ENCODE results near the gene LELP1. TPM values are rescaled to one million over a fixed set of nuclear protein-coding genes. Genes with fewer than 3 reads are reported as not detected.

The LELP1 gene
- polyA plus RNA-seq, 1 of the 3 experiments (the other 2 are of a cell fraction): not detected

DNA sequence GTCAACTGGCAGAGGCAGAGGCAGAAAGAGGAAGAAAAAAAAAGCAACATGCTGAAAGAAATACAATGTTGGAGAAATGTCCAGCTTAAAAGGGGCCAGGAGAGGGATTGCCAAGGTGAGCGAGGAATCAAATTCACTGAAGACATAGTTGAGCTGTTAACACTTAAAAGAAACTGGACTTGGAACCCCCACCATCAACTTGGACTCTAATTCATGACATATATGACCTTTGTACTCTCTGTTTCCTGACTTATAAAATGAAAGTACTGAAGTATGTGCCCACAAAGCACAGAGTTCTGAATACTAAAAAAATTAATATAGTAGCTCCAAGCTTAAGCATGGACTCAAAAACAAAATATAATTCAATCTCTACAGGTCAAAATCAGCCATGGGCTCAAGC, 30.2 kb downstream of the LELP1 start:
- Histone ChIP-seq H3K9me2 (no peaks in the 10 kb centered on the region), H3F3A (replicated peaks; ENCODE audit: insufficient read depth) (no peaks in the 10 kb centered on the region), H3K9ac (no peak overlapping the region), H3K36me3 (replicated peaks in 1 of 2; ENCODE audit: control insufficient read depth in 1 of 2, insufficient read depth in 2 of 2, low read length in 1 of 2) (no peaks in the 10 kb centered on the region), H3K4me3 (ENCODE audit: low read depth in 2 of 2, low read length in 1 of 2) (no peak overlapping the region), H3K4me2 (no peak overlapping the region), H3K27ac (ENCODE audit: low read depth in 2 of 2, low read length in 1 of 2) (no peak overlapping the region), H3K9me3 (no peaks in the 10 kb centered on the region), H4K20me1 (ENCODE audit: insufficient read depth) (no peaks in the 10 kb centered on the region), H3K4me1 (ENCODE audit: control insufficient read depth in 1 of 2, insufficient read depth in 2 of 2, low read depth in 1 of 2, low read length in 1 of 2) (no peaks in the 10 kb centered on the region), H3K27me3 (ENCODE audit: insufficient read depth) (no peaks in the 10 kb centered on the region; the same call in 1 of the 2 replicates), H3K79me2 (ENCODE audit: insufficient read depth) (no peaks in the 10 kb centered on the region), H2AFZ (ENCODE audit: low read depth) (no peak overlapping the region)
- DNase-seq: no peak
- 0% methylated on average over 1 of the region's 1 CpG for WGBS (ENCODE audit: low lambda C conversion rate)
- TF ChIP-seq, protein P1, sequence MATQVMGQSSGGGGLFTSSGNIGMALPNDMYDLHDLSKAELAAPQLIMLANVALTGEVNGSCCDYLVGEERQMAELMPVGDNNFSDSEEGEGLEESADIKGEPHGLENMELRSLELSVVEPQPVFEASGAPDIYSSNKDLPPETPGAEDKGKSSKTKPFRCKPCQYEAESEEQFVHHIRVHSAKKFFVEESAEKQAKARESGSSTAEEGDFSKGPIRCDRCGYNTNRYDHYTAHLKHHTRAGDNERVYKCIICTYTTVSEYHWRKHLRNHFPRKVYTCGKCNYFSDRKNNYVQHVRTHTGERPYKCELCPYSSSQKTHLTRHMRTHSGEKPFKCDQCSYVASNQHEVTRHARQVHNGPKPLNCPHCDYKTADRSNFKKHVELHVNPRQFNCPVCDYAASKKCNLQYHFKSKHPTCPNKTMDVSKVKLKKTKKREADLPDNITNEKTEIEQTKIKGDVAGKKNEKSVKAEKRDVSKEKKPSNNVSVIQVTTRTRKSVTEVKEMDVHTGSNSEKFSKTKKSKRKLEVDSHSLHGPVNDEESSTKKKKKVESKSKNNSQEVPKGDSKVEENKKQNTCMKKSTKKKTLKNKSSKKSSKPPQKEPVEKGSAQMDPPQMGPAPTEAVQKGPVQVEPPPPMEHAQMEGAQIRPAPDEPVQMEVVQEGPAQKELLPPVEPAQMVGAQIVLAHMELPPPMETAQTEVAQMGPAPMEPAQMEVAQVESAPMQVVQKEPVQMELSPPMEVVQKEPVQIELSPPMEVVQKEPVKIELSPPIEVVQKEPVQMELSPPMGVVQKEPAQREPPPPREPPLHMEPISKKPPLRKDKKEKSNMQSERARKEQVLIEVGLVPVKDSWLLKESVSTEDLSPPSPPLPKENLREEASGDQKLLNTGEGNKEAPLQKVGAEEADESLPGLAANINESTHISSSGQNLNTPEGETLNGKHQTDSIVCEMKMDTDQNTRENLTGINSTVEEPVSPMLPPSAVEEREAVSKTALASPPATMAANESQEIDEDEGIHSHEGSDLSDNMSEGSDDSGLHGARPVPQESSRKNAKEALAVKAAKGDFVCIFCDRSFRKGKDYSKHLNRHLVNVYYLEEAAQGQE (IDR thresholded peaks at IDR 0.05; ENCODE audit: low read depth, low read length): no peak
- no peak for TF ChIP-seq YY1 (IDR thresholded peaks at IDR 0.05; ENCODE audit: low read depth)
- TF ChIP-seq, protein P2, sequence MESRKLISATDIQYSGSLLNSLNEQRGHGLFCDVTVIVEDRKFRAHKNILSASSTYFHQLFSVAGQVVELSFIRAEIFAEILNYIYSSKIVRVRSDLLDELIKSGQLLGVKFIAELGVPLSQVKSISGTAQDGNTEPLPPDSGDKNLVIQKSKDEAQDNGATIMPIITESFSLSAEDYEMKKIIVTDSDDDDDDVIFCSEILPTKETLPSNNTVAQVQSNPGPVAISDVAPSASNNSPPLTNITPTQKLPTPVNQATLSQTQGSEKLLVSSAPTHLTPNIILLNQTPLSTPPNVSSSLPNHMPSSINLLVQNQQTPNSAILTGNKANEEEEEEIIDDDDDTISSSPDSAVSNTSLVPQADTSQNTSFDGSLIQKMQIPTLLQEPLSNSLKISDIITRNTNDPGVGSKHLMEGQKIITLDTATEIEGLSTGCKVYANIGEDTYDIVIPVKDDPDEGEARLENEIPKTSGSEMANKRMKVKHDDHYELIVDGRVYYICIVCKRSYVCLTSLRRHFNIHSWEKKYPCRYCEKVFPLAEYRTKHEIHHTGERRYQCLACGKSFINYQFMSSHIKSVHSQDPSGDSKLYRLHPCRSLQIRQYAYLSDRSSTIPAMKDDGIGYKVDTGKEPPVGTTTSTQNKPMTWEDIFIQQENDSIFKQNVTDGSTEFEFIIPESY (IDR thresholded peaks at IDR 0.05; ENCODE audit: borderline replicate concordance, low read depth): no peak
- no peak for TF ChIP-seq GABPA (IDR thresholded peaks at IDR 0.05; ENCODE audit: low read depth)
- TF ChIP-seq MXI1 (IDR thresholded peaks at IDR 0.05; ENCODE audit: low read depth, low read length): no peak
- no peak for TF ChIP-seq NRF1 (IDR thresholded peaks at IDR 0.05; ENCODE audit: low read depth, low read length)
- no peak for TF ChIP-seq GATA2 (CRISPR knock-in tag; IDR thresholded peaks at IDR 0.05)
- no peak for TF ChIP-seq SIN3A (IDR thresholded peaks at IDR 0.05; ENCODE audit: borderline replicate concordance, low read depth, low read length)
- no peak for TF ChIP-seq FOSL2 (IDR thresholded peaks at IDR 0.05; ENCODE audit: borderline replicate concordance, low read depth)
- TF ChIP-seq RFX5 (IDR thresholded peaks at IDR 0.05; ENCODE audit: low read length): no peak
- TF ChIP-seq TCF12 (IDR thresholded peaks at IDR 0.05): no peak
- TF ChIP-seq TEAD4 (IDR thresholded peaks at IDR 0.05; ENCODE audit: borderline replicate concordance, insufficient read depth): no peak
- no peak for TF ChIP-seq RXRA (IDR thresholded peaks at IDR 0.05; ENCODE audit: borderline replicate concordance, low read depth)
- ChIA-PET POLR2A (no interaction called here), CTCF (interaction anchor here (1.1 to 3.3 kb wide), 2 partner anchors 10 to 48 kb away, joined by 3 to 19 read pairs; no protein-coding TSS in a partner anchor)

All from SK-N-SH (cell line).